H9 (cell line): ENCODE results near the gene GPC3. TPM values are rescaled to one million over a fixed set of nuclear protein-coding genes. Genes with fewer than 3 reads are reported as not detected.

Experiments used
- DNase-seq: peaks from one replicate; pipeline ENCODE4 v3.0.0-alpha.2; 2017
- H2AFZ ChIP-seq: one replicate; pipeline ENCODE4 v1.6.1; 2013; ENCODE audit warnings: mild to moderate bottlenecking, low read length, control low read depth, moderate library complexity
- H2AK5ac ChIP-seq: 2 replicates; pipeline ENCODE4 v1.6.1; 2013; ENCODE audit warnings: low read length, control low read depth, mixed read lengths; ENCODE audit not compliant: insufficient read length
- H2BK120ac ChIP-seq: one replicate; pipeline ENCODE4 v1.6.1; 2013; ENCODE audit warnings: low read depth, mild to moderate bottlenecking, low read length, control low read depth, inconsistent platforms; ENCODE audit not compliant: poor library complexity, severe bottlenecking
- H2BK12ac ChIP-seq: 2 replicates; pipeline ENCODE4 v1.6.1; 2013; ENCODE audit warnings: low read length, control low read depth, mixed read lengths, low read depth; ENCODE audit not compliant: insufficient read length
- H2BK15ac ChIP-seq: 2 replicates; pipeline ENCODE4 v1.6.1; 2013; ENCODE audit warnings: low read depth, low read length, control low read depth
- H2BK20ac ChIP-seq: one replicate; pipeline ENCODE4 v1.6.1; 2013; ENCODE audit warnings: low read depth, mild to moderate bottlenecking, low read length, control low read depth, inconsistent platforms; ENCODE audit not compliant: poor library complexity, severe bottlenecking
- H2BK5ac ChIP-seq: 2 replicates; pipeline ENCODE4 v1.6.1; 2013; ENCODE audit warnings: low read length, control low read depth, mixed read lengths; ENCODE audit not compliant: insufficient read length
- H3K14ac ChIP-seq: 2 replicates; pipeline ENCODE4 v1.6.1; 2013; ENCODE audit warnings: low read length, control low read depth; ENCODE audit not compliant: insufficient read depth
- H3K18ac ChIP-seq: 2 replicates; pipeline ENCODE4 v1.6.1; 2013; ENCODE audit warnings: low read depth, mild to moderate bottlenecking, mixed read lengths, low read length, control low read depth; ENCODE audit not compliant: insufficient read length
- H3K23ac ChIP-seq: 2 replicates; pipeline ENCODE4 v1.6.1; 2013; ENCODE audit warnings: low read length, control low read depth, mixed read lengths, low read depth; ENCODE audit not compliant: insufficient read length
- H3K23me2 ChIP-seq: 2 replicates; pipeline ENCODE4 v1.6.1; 2013; ENCODE audit warnings: low read depth, mild to moderate bottlenecking, mixed read lengths, low read length, control low read depth; ENCODE audit not compliant: insufficient read length, poor library complexity, severe bottlenecking
- H3K27ac ChIP-seq: 2 replicates; pipeline ENCODE4 v1.5.1; 2013; ENCODE audit warnings: low read length, control low read depth, mixed read lengths, low read depth; ENCODE audit not compliant: insufficient read length
- H3K27me3 ChIP-seq: 2 replicates; pipeline ENCODE4 v1.6.1; 2013; ENCODE audit warnings: low read length, control low read depth, inconsistent platforms; ENCODE audit not compliant: insufficient read depth
- H3K4ac ChIP-seq: 2 replicates; pipeline ENCODE4 v1.6.1; 2013; ENCODE audit warnings: low read depth, mild to moderate bottlenecking, control low read depth, inconsistent platforms, low read length, moderate library complexity
- H3K4me1 ChIP-seq: 2 replicates; pipeline ENCODE4 v1.6.1; 2013; ENCODE audit warnings: low read length, control low read depth, inconsistent platforms; ENCODE audit not compliant: insufficient read depth
- H3K4me2 ChIP-seq: 2 replicates; pipeline ENCODE4 v1.6.1; 2013; ENCODE audit warnings: low read length, control low read depth, mixed read lengths; ENCODE audit not compliant: insufficient read length, insufficient read depth
- H3K56ac ChIP-seq: 2 replicates; pipeline ENCODE4 v1.6.1; 2013; ENCODE audit warnings: low read depth, mild to moderate bottlenecking, mixed read lengths, low read length, control low read depth; ENCODE audit not compliant: insufficient read length
- H3K79me1 ChIP-seq: 2 replicates; pipeline ENCODE4 v1.6.1; 2013; ENCODE audit warnings: low read depth, mild to moderate bottlenecking, moderate library complexity, low read length, control low read depth, inconsistent platforms; ENCODE audit not compliant: insufficient read depth, poor library complexity, severe bottlenecking
- H3K79me2 ChIP-seq: 2 replicates; pipeline ENCODE4 v1.6.1; 2013; ENCODE audit warnings: low read length, control low read depth, inconsistent platforms; ENCODE audit not compliant: insufficient read depth
- H3K9ac ChIP-seq: 2 replicates; pipeline ENCODE4 v1.6.1; 2013; ENCODE audit warnings: low read length, control low read depth, mixed read lengths; ENCODE audit not compliant: insufficient read length; ENCODE audit errors: extremely low read depth
- H3K9me3 ChIP-seq: one replicate; pipeline ENCODE4 v1.6.1; 2013; ENCODE audit warnings: low read depth, low read length, inconsistent platforms; ENCODE audit not compliant: control insufficient read depth
- H3T11ph ChIP-seq: one replicate; pipeline ENCODE4 v1.6.1; 2013; ENCODE audit warnings: mild to moderate bottlenecking, low read length, control low read depth, inconsistent platforms
- H4K20me1 ChIP-seq: one replicate; pipeline ENCODE4 v1.6.1; 2013; ENCODE audit not compliant: control insufficient read depth, insufficient read length, insufficient read depth
- H4K5ac ChIP-seq: 2 replicates; pipeline ENCODE4 v1.6.1; 2013; ENCODE audit warnings: low read depth, mild to moderate bottlenecking, mixed read lengths, low read length, control low read depth; ENCODE audit not compliant: insufficient read length
- H4K8ac ChIP-seq: replicated peaks from 2 replicates; pipeline ENCODE4 v1.6.1; 2013; ENCODE audit warnings: low read length, control low read depth, mixed read lengths, low read depth; ENCODE audit not compliant: insufficient read length
- H4K91ac ChIP-seq: 2 replicates; pipeline ENCODE4 v1.6.1; 2013; ENCODE audit warnings: low read depth, mild to moderate bottlenecking, moderate library complexity, mixed read lengths, low read length, control low read depth; ENCODE audit not compliant: insufficient read length
- H3K27ac Mint-ChIP-seq, 3 experiments: 2 replicates in 2 of 3; 3 replicates in 1 of 3; pipeline ENCODE4 v1.8.0; 2020 to 2021; ENCODE audit warnings: mixed read lengths in 3 of 3, mild to moderate bottlenecking in 1 of 3, moderate library complexity in 1 of 3
- H3K27me3 Mint-ChIP-seq: 2 replicates; pipeline ENCODE4 v1.8.0; 2021; ENCODE audit warnings: low read depth, mild to moderate bottlenecking, moderate library complexity, mixed read lengths
- H3K36me3 Mint-ChIP-seq, 3 experiments: 2 replicates in 2 of 3; 3 replicates in 1 of 3; pipeline ENCODE4 v1.8.0; 2020 to 2021; ENCODE audit warnings: low read depth in 3 of 3, mixed read lengths in 3 of 3; ENCODE audit not compliant: insufficient read depth in 1 of 3
- H3K4me1 Mint-ChIP-seq, 2 experiments: 2 replicates each; pipeline ENCODE4 v1.8.0; 2020; ENCODE audit warnings: mixed read lengths in 2 of 2
- H3K4me3 Mint-ChIP-seq, 2 experiments: 2 replicates in 1 of 2; 3 replicates in 1 of 2; pipeline ENCODE4 v1.8.0; 2020 to 2021; ENCODE audit warnings: mild to moderate bottlenecking in 2 of 2, mixed read lengths in 2 of 2, moderate library complexity in 1 of 2
- H3K9me3 Mint-ChIP-seq, 2 experiments: 2 replicates in 1 of 2; 3 replicates in 1 of 2; pipeline ENCODE4 v1.8.0; 2020; ENCODE audit warnings: mild to moderate bottlenecking in 2 of 2, mixed read lengths in 2 of 2, moderate library complexity in 1 of 2
- WGBS: extraction: QIAGEN DNeasy Blood & Tissue Kit; methylation state at CpG from one replicate; pipeline ENCODE4 v1.1.7; 2013; ENCODE audit warnings: missing lambda C conversion rate, low lambda C conversion rate, mixed read lengths; ENCODE audit not compliant: insufficient read length; ENCODE audit errors: extremely low coverage; 5-methylcytosine and 5-hydroxymethylcytosine counted together
- total RNA-seq: library from RNA; stranded (reverse); gene quantifications from 2 replicates; pipeline ENCODE4 v1.2.1, GENCODE V29; 2021
- TF ChIP-seq, protein P1 (sequence below): fragments of 200-600 bp; sonication (generic); conservative IDR thresholded peaks from 3 replicates; pipeline ENCODE4 v1.8.0; 2021; ENCODE audit warnings: antibody characterized with exemption, mild to moderate bottlenecking

GPC3 gene
- total RNA-seq, 1 experiment from 2014 or later: 108 TPM

DNA sequence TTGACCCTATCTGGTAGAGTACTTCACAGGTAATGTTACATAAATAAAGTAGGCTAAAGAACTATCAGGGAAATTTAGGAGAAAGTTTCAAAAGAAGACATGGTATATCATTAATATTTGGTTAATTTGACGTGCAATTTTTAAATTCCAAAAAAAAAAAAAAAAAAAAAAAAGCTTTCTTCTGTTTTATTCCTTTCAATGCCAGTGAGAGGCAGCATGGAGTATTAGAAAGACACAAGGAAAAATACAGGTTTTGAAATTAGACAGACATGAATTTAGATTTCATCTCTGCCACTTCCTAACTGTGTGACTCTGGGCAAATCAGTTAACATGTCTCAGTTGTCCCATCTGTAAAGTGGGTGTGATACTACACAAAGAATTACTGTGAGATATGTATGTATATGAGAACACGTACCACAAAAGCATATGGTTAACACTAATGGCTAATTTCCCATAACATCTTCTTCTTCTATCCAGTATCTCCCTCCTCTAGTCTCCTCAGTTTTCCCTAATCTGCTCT lies 132.5 kb downstream of the GPC3 start:
- Histone ChIP-seq H4K5ac (no peak overlapping the region), H3K4me2 (no peak overlapping the region), H2AFZ (no peak overlapping the region), H4K20me1 (no peaks in the 10 kb centered on the region), H3K23ac (no peak overlapping the region), H3K27me3 (no peaks in the 10 kb centered on the region), H3T11ph (no peak overlapping the region), H4K8ac (no peak overlapping the region), H2BK120ac (no peak overlapping the region), H3K9ac (no peak overlapping the region), H4K91ac (no peak overlapping the region), H2AK5ac (no peak overlapping the region), H3K79me2 (no peaks in the 10 kb centered on the region), H2BK15ac (no peak overlapping the region), H2BK20ac (no peak overlapping the region), H2BK12ac (no peak overlapping the region), H3K4ac (no peak overlapping the region), H3K9me3 (no peaks in the 10 kb centered on the region), H2BK5ac (no peak overlapping the region), H3K27ac (no peak overlapping the region), H3K79me1 (no peaks in the 10 kb centered on the region), H3K18ac (no peak overlapping the region), H3K56ac (no peak overlapping the region), H3K23me2 (no peaks in the 10 kb centered on the region), H3K4me1 (no peaks in the 10 kb centered on the region), H3K14ac (no peak overlapping the region)
- H3K9me3 Mint-ChIP-seq: no peaks in the 10 kb centered on the region
- WGBS: no CpG with 5 or more reads among the region's 2 CpGs
- no peaks in the 10 kb centered on the region; a peak in 1 of 7 replicates for H3K36me3 Mint-ChIP-seq
- no peaks in the 10 kb centered on the region for H3K27me3 Mint-ChIP-seq
- H3K4me1 Mint-ChIP-seq: peaks cover 5 to 8% of the 10 kb centered on the region in 2 experiments; a peak in 3 of 4 replicates
- TF ChIP-seq, protein P1, sequence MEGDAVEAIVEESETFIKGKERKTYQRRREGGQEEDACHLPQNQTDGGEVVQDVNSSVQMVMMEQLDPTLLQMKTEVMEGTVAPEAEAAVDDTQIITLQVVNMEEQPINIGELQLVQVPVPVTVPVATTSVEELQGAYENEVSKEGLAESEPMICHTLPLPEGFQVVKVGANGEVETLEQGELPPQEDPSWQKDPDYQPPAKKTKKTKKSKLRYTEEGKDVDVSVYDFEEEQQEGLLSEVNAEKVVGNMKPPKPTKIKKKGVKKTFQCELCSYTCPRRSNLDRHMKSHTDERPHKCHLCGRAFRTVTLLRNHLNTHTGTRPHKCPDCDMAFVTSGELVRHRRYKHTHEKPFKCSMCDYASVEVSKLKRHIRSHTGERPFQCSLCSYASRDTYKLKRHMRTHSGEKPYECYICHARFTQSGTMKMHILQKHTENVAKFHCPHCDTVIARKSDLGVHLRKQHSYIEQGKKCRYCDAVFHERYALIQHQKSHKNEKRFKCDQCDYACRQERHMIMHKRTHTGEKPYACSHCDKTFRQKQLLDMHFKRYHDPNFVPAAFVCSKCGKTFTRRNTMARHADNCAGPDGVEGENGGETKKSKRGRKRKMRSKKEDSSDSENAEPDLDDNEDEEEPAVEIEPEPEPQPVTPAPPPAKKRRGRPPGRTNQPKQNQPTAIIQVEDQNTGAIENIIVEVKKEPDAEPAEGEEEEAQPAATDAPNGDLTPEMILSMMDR: no peak; the same call in 2 of the 3 replicates
- H3K27ac Mint-ChIP-seq: no peak overlapping the region
- no peak overlapping the region; a peak in 1 of 5 replicates for H3K4me3 Mint-ChIP-seq
- DNase-seq: no peak
